Suprapubic skin (tissue), 4 donors: ENCODE results near the gene SCRN2.

Source experiments
- CTCF ChIP-seq, 2 donors: fragments of 200-600 bp in 1 of 2; fragments of 450-650 bp in 1 of 2; sonication (generic) in 1 of 2; IDR thresholded peaks; one replicate each; pipeline ENCODE4 v1.5.1; 2016 to 2019; ENCODE audit warnings: antibody characterized with exemption in 2 of 2, mild to moderate bottlenecking in 1 of 2, moderate library complexity in 1 of 2
- EP300 ChIP-seq: sonication (generic); formaldehyde crosslinking; IDR thresholded peaks from one replicate; pipeline ENCODE4 v1.6.1; 2017; ENCODE audit warnings: antibody characterized with exemption
- POLR2A ChIP-seq, 2 donors: fragments of 450-650 bp; IDR thresholded peaks; one replicate each; pipeline ENCODE4 v1.6.1; 2017; ENCODE audit warnings: antibody characterized with exemption in 2 of 2, mild to moderate bottlenecking in 2 of 2, moderate library complexity in 2 of 2
- POLR2AphosphoS5 ChIP-seq, 3 donors: sonication (generic); formaldehyde crosslinking; IDR thresholded peaks; one replicate each; pipeline ENCODE4 v1.6.1; 2017; ENCODE audit warnings: antibody characterized with exemption in 3 of 3

GRCh38 chr17:47883589-47884426, 42.7 kb upstream of the SCRN2 start:
- TF ChIP-seq CTCF (IDR thresholded peaks at IDR 0.05) = no peak
- TF ChIP-seq POLR2A (IDR thresholded peaks at IDR 0.05) = no peak
- TF ChIP-seq EP300 = no peak
- TF ChIP-seq POLR2AphosphoS5 (IDR thresholded peaks at IDR 0.05) = no peak
